Mesenchymal stem cell (in vitro differentiated cells and primary cell): ENCODE results near the gene PPP1R3G.
A peak's percentile ranks its signal among the peaks of the same experiment; 100 is the strongest.

Experiments used
- DNase-seq: peaks from one replicate; pipeline ENCODE4 v3.0.0-alpha.2; 2013
- H2AFZ ChIP-seq: one replicate; pipeline ENCODE4 v1.6.1; 2013; ENCODE audit warnings: low read depth, mild to moderate bottlenecking, control low read depth, inconsistent platforms, low read length, moderate library complexity
- H2AK5ac ChIP-seq: 2 replicates; pipeline ENCODE4 v1.6.1; 2013; ENCODE audit warnings: low read length, moderate library complexity, mild to moderate bottlenecking, inconsistent platforms; ENCODE audit not compliant: severe bottlenecking
- H2BK120ac ChIP-seq: one replicate; pipeline ENCODE4 v1.6.1; 2013; ENCODE audit warnings: low read depth, mild to moderate bottlenecking, inconsistent platforms, low read length, moderate library complexity
- H2BK12ac ChIP-seq, 2 experiments: one replicate each; pipeline ENCODE4 v1.6.1; 2013; ENCODE audit warnings: inconsistent platforms in 2 of 2, low read length in 2 of 2, mild to moderate bottlenecking in 2 of 2, moderate library complexity in 2 of 2, control low read depth in 1 of 2
- H2BK15ac ChIP-seq: one replicate; pipeline ENCODE4 v1.6.1; 2013; ENCODE audit warnings: mild to moderate bottlenecking, low read depth, inconsistent platforms; ENCODE audit not compliant: poor library complexity, severe bottlenecking
- H2BK5ac ChIP-seq: 2 replicates; pipeline ENCODE4 v1.6.1; 2013; ENCODE audit warnings: low read depth, mild to moderate bottlenecking, low read length, control low read depth, inconsistent platforms; ENCODE audit not compliant: poor library complexity, severe bottlenecking
- H3K14ac ChIP-seq, 2 experiments: one replicate each; pipeline ENCODE4 v1.6.1; 2013; ENCODE audit warnings: inconsistent platforms in 2 of 2, low read length in 2 of 2, control low read depth in 1 of 2, mild to moderate bottlenecking in 1 of 2, moderate library complexity in 1 of 2
- H3K18ac ChIP-seq, 2 experiments: one replicate each; pipeline ENCODE4 v1.6.1; 2013; ENCODE audit warnings: inconsistent platforms in 2 of 2, low read length in 2 of 2, control low read depth in 1 of 2, low read depth in 1 of 2, mild to moderate bottlenecking in 1 of 2
- H3K23ac ChIP-seq, 2 experiments: one replicate each; pipeline ENCODE4 v1.6.1; 2013; ENCODE audit warnings: inconsistent platforms in 2 of 2, low read length in 2 of 2, mild to moderate bottlenecking in 2 of 2, moderate library complexity in 2 of 2, control low read depth in 1 of 2
- H3K27ac ChIP-seq: 2 replicates; pipeline ENCODE4 v1.5.1; 2013; ENCODE audit warnings: mild to moderate bottlenecking, moderate library complexity, low read length, control low read depth, inconsistent platforms; ENCODE audit not compliant: poor library complexity, severe bottlenecking
- H3K27me3 ChIP-seq, 2 experiments: 2 replicates each; pipeline versions ENCODE4 v1.6.1 to v1.7.0; 2013; ENCODE audit warnings: low read length in 2 of 2, mild to moderate bottlenecking in 2 of 2, moderate library complexity in 2 of 2, control low read depth in 1 of 2, inconsistent platforms in 1 of 2; ENCODE audit not compliant: control insufficient read depth in 1 of 2, insufficient read depth in 1 of 2
- H3K36me3 ChIP-seq, 2 experiments: 2 replicates each; pipeline versions ENCODE4 v1.6.1 to v1.7.0; 2013; ENCODE audit warnings: low read length in 2 of 2, control low read depth in 1 of 2, inconsistent platforms in 1 of 2, low read depth in 1 of 2, mild to moderate bottlenecking in 1 of 2; ENCODE audit not compliant: insufficient read depth in 2 of 2, control insufficient read depth in 1 of 2
- H3K4ac ChIP-seq, 2 experiments: one replicate each; pipeline ENCODE4 v1.6.1; 2013; ENCODE audit warnings: inconsistent platforms in 2 of 2, low read length in 2 of 2, mild to moderate bottlenecking in 2 of 2, moderate library complexity in 2 of 2, control low read depth in 1 of 2, low read depth in 1 of 2
- H3K4me1 ChIP-seq: 2 replicates; pipeline ENCODE4 v1.6.1; 2013; ENCODE audit warnings: low read depth, low read length, control low read depth; ENCODE audit not compliant: control insufficient read depth, insufficient read depth
- H3K4me2 ChIP-seq: 2 replicates; pipeline ENCODE4 v1.6.1; 2013; ENCODE audit warnings: low read length, mild to moderate bottlenecking, inconsistent platforms; ENCODE audit not compliant: poor library complexity, severe bottlenecking
- H3K4me3 ChIP-seq, 2 experiments: 2 replicates each; pipeline versions ENCODE4 v1.5.1 to v1.7.0; 2013; ENCODE audit warnings: low read length in 2 of 2, mild to moderate bottlenecking in 2 of 2, control low read depth in 1 of 2, low read depth in 1 of 2; ENCODE audit not compliant: insufficient read depth in 1 of 2
- H3K79me1 ChIP-seq: replicated peaks from 2 replicates; pipeline ENCODE4 v1.6.1; 2013; ENCODE audit warnings: mild to moderate bottlenecking, control low read depth, low read length, inconsistent platforms; ENCODE audit not compliant: poor library complexity, severe bottlenecking
- H3K9ac ChIP-seq: 2 replicates; pipeline ENCODE4 v1.7.0; 2013; ENCODE audit warnings: mild to moderate bottlenecking, low read length, moderate library complexity
- H3K9me3 ChIP-seq: 2 replicates; pipeline ENCODE4 v1.7.0; 2013; ENCODE audit warnings: mild to moderate bottlenecking, low read length; ENCODE audit not compliant: control insufficient read depth
- H4K8ac ChIP-seq: one replicate; pipeline ENCODE4 v1.6.1; 2013; ENCODE audit warnings: inconsistent platforms, mild to moderate bottlenecking, low read length, moderate library complexity
- H4K91ac ChIP-seq: one replicate; pipeline ENCODE4 v1.6.1; 2013; ENCODE audit warnings: mild to moderate bottlenecking, low read length, inconsistent platforms
- WGBS: methylation state at CpG from one replicate; pipeline ENCODE4 v1.1.7; 2013; ENCODE audit warnings: mixed read lengths; 5-methylcytosine and 5-hydroxymethylcytosine counted together

The PPP1R3G gene

DNA sequence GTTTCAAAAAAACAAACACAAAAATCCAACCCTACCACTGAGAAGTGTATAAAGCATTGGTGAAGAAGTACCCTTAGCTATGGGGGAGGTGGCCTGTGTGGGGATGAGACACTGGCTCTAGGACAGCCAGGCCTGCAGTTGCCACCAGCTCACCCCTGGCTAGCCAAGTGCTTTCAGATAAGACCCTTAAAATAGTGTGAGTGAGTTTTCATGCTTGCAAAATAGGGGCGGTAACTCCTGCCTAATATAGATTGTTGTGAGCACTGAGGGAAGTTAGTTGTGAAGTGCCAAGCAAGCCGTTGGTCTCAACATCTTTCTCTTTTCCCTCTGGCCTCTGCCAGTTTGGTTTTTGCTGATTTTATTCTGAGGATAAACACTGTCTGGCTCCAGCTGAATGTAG lies 11.3 kb downstream of the PPP1R3G start:
- Histone ChIP-seq H3K9me3 (no peaks in the 10 kb centered on the region), H3K9ac (no peak overlapping the region), H4K91ac (no peak overlapping the region), H2BK15ac (no peak overlapping the region), H4K8ac (peak overlapping the region; percentile 27), H3K23ac (no peak overlapping the region), H2BK5ac (no peak overlapping the region), H3K14ac (no peak overlapping the region), H3K4me3 (no peak overlapping the region), H3K27ac (no peak overlapping the region), H3K27me3 (peaks cover 0 to 4% of the 10 kb centered on the region in 2 experiments), H2BK12ac (peak overlapping the region in 1 of 2 experiments; percentile 49), H3K18ac (peak overlapping the region in 1 of 2 experiments; percentile 47), H3K4me1 (peaks cover 13% of the 10 kb centered on the region), H3K4me2 (no peak overlapping the region), H2AFZ (no peak overlapping the region), H3K79me1 (no peaks in the 10 kb centered on the region), H3K36me3 (peaks cover 0 to 3% of the 10 kb centered on the region in 2 experiments), H2AK5ac (peak overlapping the region; percentile 75), H3K4ac (no peak overlapping the region), H2BK120ac (no peak overlapping the region)
- DNase-seq = no peak
- WGBS = 80% methylated on average over 2 of the region's 2 CpGs

DNA sequence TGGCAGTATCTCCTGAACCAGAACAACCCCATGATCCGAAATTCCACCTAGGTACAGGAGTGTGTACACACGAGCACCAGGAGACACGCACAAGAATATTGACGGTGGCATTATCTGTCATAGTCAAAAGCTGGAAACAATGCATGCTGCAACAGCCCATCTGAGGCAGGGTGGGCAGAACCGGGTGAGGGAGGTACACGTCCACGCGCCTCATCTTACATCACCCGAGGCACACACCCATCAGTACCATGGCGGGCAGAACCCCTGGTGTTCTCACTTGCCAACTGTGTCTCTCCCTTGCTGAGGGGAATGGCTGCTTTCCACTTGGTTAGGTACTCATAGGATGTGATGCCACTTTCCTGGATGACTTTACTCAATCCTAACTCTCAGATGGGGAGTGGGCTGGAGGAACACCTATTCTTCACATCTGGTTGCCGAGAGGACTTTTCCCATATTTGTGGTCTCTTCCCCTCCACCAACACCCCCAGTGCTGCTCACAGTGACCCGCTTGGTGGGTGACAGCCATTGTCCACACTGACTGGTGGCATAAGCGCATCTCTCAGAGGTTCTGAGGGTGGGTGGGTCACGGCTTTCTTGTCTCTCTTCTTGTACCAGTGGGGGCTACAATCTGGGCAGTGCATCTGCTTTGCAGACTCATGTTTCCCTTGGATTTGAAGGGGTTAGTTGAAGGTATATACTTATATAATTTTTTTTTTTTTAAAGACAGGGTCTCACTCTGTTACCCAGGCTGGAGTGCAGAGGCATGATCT lies 13.5 kb downstream of the PPP1R3G start:
- Histone ChIP-seq H3K18ac (no peak overlapping the region), H2BK5ac (no peak overlapping the region), H3K4ac (no peak overlapping the region), H4K8ac (no peak overlapping the region), H3K27me3 (no peaks in the 10 kb centered on the region), H2AFZ (no peak overlapping the region), H3K27ac (no peak overlapping the region), H3K4me2 (no peak overlapping the region), H2BK12ac (no peak overlapping the region), H3K9me3 (no peaks in the 10 kb centered on the region), H3K4me3 (no peak overlapping the region), H2AK5ac (no peak overlapping the region), H3K9ac (no peak overlapping the region), H3K4me1 (peaks cover 11% of the 10 kb centered on the region), H3K14ac (no peak overlapping the region), H3K79me1 (no peaks in the 10 kb centered on the region), H3K23ac (no peak overlapping the region), H2BK120ac (no peak overlapping the region), H3K36me3 (peaks cover 0 to 3% of the 10 kb centered on the region in 2 experiments), H4K91ac (peak overlapping the region; percentile 9), H2BK15ac (no peak overlapping the region)
- no peak for DNase-seq
- 91% methylated on average over 14 of the region's 14 CpGs for WGBS

DNA sequence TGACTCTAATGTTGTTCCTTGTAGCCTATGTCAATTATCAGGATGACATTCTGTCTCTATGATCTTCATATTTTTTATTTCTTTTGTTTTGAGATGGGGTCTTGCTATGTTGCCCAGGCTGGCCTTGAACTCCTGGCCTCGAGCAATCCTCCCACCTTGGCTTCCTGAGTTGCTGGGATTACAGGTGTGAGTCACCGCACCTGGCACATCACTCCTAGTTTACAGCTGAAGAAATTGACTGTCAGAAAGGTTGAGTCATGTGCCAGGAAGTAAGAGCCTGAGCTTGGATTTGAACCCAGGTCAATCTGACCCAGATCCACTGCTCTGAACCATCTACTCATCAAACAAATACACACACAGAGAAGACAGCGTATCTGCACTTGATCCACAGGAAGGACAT lies 14.4 kb downstream of the PPP1R3G start:
- Histone ChIP-seq H3K79me1 (no peaks in the 10 kb centered on the region), H4K91ac (no peak overlapping the region), H2BK12ac (no peak overlapping the region), H3K14ac (no peak overlapping the region), H3K4me2 (no peak overlapping the region), H2BK120ac (no peak overlapping the region), H3K18ac (no peak overlapping the region), H2BK5ac (no peak overlapping the region), H2BK15ac (no peak overlapping the region), H3K36me3 (peaks cover 0 to 3% of the 10 kb centered on the region in 2 experiments), H3K27ac (no peak overlapping the region), H2AFZ (no peak overlapping the region), H3K9ac (no peak overlapping the region), H3K27me3 (no peaks in the 10 kb centered on the region), H4K8ac (no peak overlapping the region), H3K4ac (no peak overlapping the region), H3K9me3 (no peaks in the 10 kb centered on the region), H3K4me3 (no peak overlapping the region), H3K23ac (no peak overlapping the region), H3K4me1 (peaks cover 7% of the 10 kb centered on the region), H2AK5ac (no peak overlapping the region)
- WGBS = 94% methylated on average over 3 of the region's 3 CpGs
- DNase-seq = no peak

GRCh38 chr6:5100806-5101205 lies 15.7 kb downstream of the PPP1R3G start:
- H2BK120ac ChIP-seq = no peak overlapping the region
- no peak for DNase-seq
- peaks cover 0 to 3% of the 10 kb centered on the region in 2 experiments for H3K36me3 ChIP-seq
- no peak overlapping the region for H3K4me3 ChIP-seq
- H2AK5ac ChIP-seq = no peak overlapping the region
- no peak overlapping the region for H3K27ac ChIP-seq
- no peak overlapping the region for H2BK12ac ChIP-seq
- H3K18ac ChIP-seq = no peak overlapping the region
- no peaks in the 10 kb centered on the region for H3K79me1 ChIP-seq
- H4K8ac ChIP-seq = no peak overlapping the region
- H3K14ac ChIP-seq = no peak overlapping the region
- peaks cover 9% of the 10 kb centered on the region for H3K4me1 ChIP-seq
- H3K27me3 ChIP-seq = no peaks in the 10 kb centered on the region
- H3K4ac ChIP-seq = no peak overlapping the region
- peak overlapping the region in 1 of 2 experiments; percentile 90 for H3K23ac ChIP-seq
- no peak overlapping the region for H3K9ac ChIP-seq
- no peak overlapping the region for H2AFZ ChIP-seq
- H3K9me3 ChIP-seq = no peaks in the 10 kb centered on the region
- H2BK5ac ChIP-seq = no peak overlapping the region
- H4K91ac ChIP-seq = no peak overlapping the region
- 92% methylated on average over 7 of the region's 7 CpGs for WGBS
- no peak overlapping the region for H3K4me2 ChIP-seq
- H2BK15ac ChIP-seq = no peak overlapping the region
